ENCODE data around the gene GALNT17. TPM values are rescaled to one million over a fixed set of nuclear protein-coding genes. Genes with fewer than 3 reads are reported as not detected.
A peak's percentile ranks its signal among the peaks of the same experiment; 100 is the strongest.

GALNT17 gene
- total RNA-seq, 4 donors from 2014 or later = 51.1 to 95.6 (median 69.8) TPM

GRCh38 chr7:71339924-71340323 is 208.0 kb downstream of the GALNT17 start:
- DNase-seq (ENCODE audit: extremely low spot score) = no peak
- Histone ChIP-seq H3K36me3 (no peaks in the 10 kb centered on the region), H3K9me3 (peaks cover 0 to 7% (median 3%) of the 10 kb centered on the region in 4 donors), H3K4me3 (no peak overlapping the region), H3K27ac (replicated peaks in 1 of 4) (no peak overlapping the region), H3K4me1 (peaks cover 0 to 2% (median under 1%) of the 10 kb centered on the region in 4 donors), H3K27me3 (no peaks in the 10 kb centered on the region)
- WGBS = 96% methylated on average over 1 of the region's 1 CpG
- TF ChIP-seq POLR2AphosphoS5 (IDR thresholded peaks at IDR 0.05) (no peak), EP300 (IDR thresholded peaks at IDR 0.05) (no peak), CTCF (IDR thresholded peaks at IDR 0.05) (no peak), POLR2A (IDR thresholded peaks at IDR 0.05; ENCODE audit: low read depth) (no peak)
- intact Hi-C loops (cut with DNase I) = loop anchor here (10.0 kb wide), 1 partner anchor 195 kb away; no protein-coding TSS in a partner anchor

GRCh38 chr7:71342202-71342601 is 210.3 kb downstream of the GALNT17 start:
- no peaks in the 10 kb centered on the region for H3K36me3 ChIP-seq
- H3K27ac ChIP-seq (replicated peaks in 1 of 4) = no peak overlapping the region
- intact Hi-C loops (cut with DNase I) = loop anchor here (10.0 kb wide), 1 partner anchor 197 kb away; no protein-coding TSS in a partner anchor
- TF ChIP-seq CTCF (IDR thresholded peaks at IDR 0.05) (no peak), EP300 (IDR thresholded peaks at IDR 0.05) (no peak), POLR2A (IDR thresholded peaks at IDR 0.05; ENCODE audit: low read depth) (no peak), POLR2AphosphoS5 (IDR thresholded peaks at IDR 0.05) (no peak)
- H3K9me3 ChIP-seq = peaks cover 0 to 7% (median 3%) of the 10 kb centered on the region in 4 donors
- no peaks in the 10 kb centered on the region for H3K27me3 ChIP-seq
- no peak overlapping the region for H3K4me3 ChIP-seq
- no peaks in the 10 kb centered on the region for H3K4me1 ChIP-seq
- DNase-seq (ENCODE audit: extremely low spot score) = no peak

GRCh38 chr7:71343039-71343438 is 211.1 kb downstream of the GALNT17 start:
- no peak overlapping the region for H3K27ac ChIP-seq (replicated peaks in 1 of 4)
- no peaks in the 10 kb centered on the region for H3K27me3 ChIP-seq
- no peak for TF ChIP-seq POLR2AphosphoS5 (IDR thresholded peaks at IDR 0.05)
- H3K9me3 ChIP-seq = peaks cover 0 to 7% (median 3%) of the 10 kb centered on the region in 4 donors
- no peak for DNase-seq (ENCODE audit: extremely low spot score)
- peaks cover 0 to under 1% (median 0%) of the 10 kb centered on the region in 4 donors for H3K4me1 ChIP-seq
- H3K36me3 ChIP-seq = no peaks in the 10 kb centered on the region
- intact Hi-C loops (cut with DNase I) = loop anchor here (10.0 kb wide), 1 partner anchor 198 kb away; no protein-coding TSS in a partner anchor
- H3K4me3 ChIP-seq = no peak overlapping the region

GRCh38 chr7:71343892-71344291 is 211.9 kb downstream of the GALNT17 start:
- no peak for DNase-seq (ENCODE audit: extremely low spot score)
- peaks cover 0 to 7% (median 3%) of the 10 kb centered on the region in 4 donors for H3K9me3 ChIP-seq
- intact Hi-C loops (cut with DNase I) = loop anchor here (10.0 kb wide), 1 partner anchor 199 kb away; no protein-coding TSS in a partner anchor
- H3K27me3 ChIP-seq = no peaks in the 10 kb centered on the region
- WGBS = 29% methylated on average over 1 of the region's 1 CpG
- no peak for TF ChIP-seq CTCF (IDR thresholded peaks at IDR 0.05)
- no peak for TF ChIP-seq POLR2AphosphoS5 (IDR thresholded peaks at IDR 0.05)
- no peak for TF ChIP-seq EP300 (IDR thresholded peaks at IDR 0.05)
- H3K4me3 ChIP-seq = no peak overlapping the region
- H3K27ac ChIP-seq (replicated peaks in 1 of 4) = peak overlapping the region in 1 of 4 donors; percentile 7
- peaks cover 0 to 9% (median 6%) of the 10 kb centered on the region in 4 donors for H3K4me1 ChIP-seq
- H3K36me3 ChIP-seq = no peaks in the 10 kb centered on the region

GRCh38 chr7:71345117-71345884 is 213.4 kb downstream of the GALNT17 start:
- Histone ChIP-seq H3K27ac (replicated peaks in 1 of 4) (no peak overlapping the region), H3K4me1 (peaks cover 0 to 19% (median 16%) of the 10 kb centered on the region in 4 donors), H3K27me3 (no peaks in the 10 kb centered on the region), H3K4me3 (no peak overlapping the region), H3K36me3 (no peaks in the 10 kb centered on the region), H3K9me3 (peaks cover 0 to 7% (median 3%) of the 10 kb centered on the region in 4 donors)
- intact Hi-C loops (cut with DNase I) = loop anchor here (10.0 kb wide), 1 partner anchor 200 kb away; no protein-coding TSS in a partner anchor
- TF ChIP-seq POLR2A (IDR thresholded peaks at IDR 0.05; ENCODE audit: low read depth) = no peak
- no peak for TF ChIP-seq EP300 (IDR thresholded peaks at IDR 0.05)
- TF ChIP-seq POLR2AphosphoS5 (IDR thresholded peaks at IDR 0.05) = no peak
- TF ChIP-seq CTCF (IDR thresholded peaks at IDR 0.05) = no peak
- 80% methylated on average over 9 of the region's 9 CpGs for whole genome bisulfite sequencing
- no peak for DNase-seq (ENCODE audit: extremely low spot score)

Data from esophagus muscularis mucosa (tissue), 4 donors.